AG09309 (cell line): ENCODE measurements around the gene FOXM1.

Source experiments
- DNase-seq: peaks from one replicate; pipeline ENCODE4 v3.0.0-alpha.2; 2010; ENCODE audit warnings: low read depth
- H3K4me3 ChIP-seq: 2 replicates; pipeline ENCODE4 v1.5.1; 2011; ENCODE audit warnings: mild to moderate bottlenecking, low read depth, low read length, moderate library complexity; ENCODE audit not compliant: control insufficient read depth
- TF ChIP-seq, protein P1 (sequence below): IDR thresholded peaks from 2 replicates; pipeline ENCODE4 v1.5.1; 2011; ENCODE audit warnings: mild to moderate bottlenecking, low read depth, low read length, inconsistent platforms; ENCODE audit not compliant: insufficient read depth, control insufficient read depth; ENCODE audit errors: missing control alignments

FOXM1 gene

DNA sequence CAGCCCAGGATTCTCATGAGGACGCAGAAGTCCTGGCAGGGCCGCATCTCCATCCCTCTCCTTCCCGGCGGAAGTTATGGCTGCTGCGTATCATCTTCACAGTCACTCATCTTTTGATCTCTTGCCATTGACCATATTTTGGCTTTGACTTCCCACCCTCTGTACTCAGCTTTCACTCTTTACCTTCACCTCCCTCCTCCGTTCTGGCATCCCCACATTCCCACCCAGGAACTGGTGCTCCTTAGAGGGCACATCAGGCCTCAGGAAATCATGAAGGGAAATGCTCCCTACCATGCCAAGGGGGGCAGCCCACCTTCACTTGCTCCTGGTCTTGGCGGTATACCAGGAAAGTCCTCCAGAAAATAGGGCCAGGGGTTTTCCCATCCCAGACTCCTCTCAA is 21.4 kb downstream of the FOXM1 start:
- DNase-seq: no peak
- TF ChIP-seq, protein P1, sequence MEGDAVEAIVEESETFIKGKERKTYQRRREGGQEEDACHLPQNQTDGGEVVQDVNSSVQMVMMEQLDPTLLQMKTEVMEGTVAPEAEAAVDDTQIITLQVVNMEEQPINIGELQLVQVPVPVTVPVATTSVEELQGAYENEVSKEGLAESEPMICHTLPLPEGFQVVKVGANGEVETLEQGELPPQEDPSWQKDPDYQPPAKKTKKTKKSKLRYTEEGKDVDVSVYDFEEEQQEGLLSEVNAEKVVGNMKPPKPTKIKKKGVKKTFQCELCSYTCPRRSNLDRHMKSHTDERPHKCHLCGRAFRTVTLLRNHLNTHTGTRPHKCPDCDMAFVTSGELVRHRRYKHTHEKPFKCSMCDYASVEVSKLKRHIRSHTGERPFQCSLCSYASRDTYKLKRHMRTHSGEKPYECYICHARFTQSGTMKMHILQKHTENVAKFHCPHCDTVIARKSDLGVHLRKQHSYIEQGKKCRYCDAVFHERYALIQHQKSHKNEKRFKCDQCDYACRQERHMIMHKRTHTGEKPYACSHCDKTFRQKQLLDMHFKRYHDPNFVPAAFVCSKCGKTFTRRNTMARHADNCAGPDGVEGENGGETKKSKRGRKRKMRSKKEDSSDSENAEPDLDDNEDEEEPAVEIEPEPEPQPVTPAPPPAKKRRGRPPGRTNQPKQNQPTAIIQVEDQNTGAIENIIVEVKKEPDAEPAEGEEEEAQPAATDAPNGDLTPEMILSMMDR: no peak
- H3K4me3 ChIP-seq: no peak overlapping the region

DNA sequence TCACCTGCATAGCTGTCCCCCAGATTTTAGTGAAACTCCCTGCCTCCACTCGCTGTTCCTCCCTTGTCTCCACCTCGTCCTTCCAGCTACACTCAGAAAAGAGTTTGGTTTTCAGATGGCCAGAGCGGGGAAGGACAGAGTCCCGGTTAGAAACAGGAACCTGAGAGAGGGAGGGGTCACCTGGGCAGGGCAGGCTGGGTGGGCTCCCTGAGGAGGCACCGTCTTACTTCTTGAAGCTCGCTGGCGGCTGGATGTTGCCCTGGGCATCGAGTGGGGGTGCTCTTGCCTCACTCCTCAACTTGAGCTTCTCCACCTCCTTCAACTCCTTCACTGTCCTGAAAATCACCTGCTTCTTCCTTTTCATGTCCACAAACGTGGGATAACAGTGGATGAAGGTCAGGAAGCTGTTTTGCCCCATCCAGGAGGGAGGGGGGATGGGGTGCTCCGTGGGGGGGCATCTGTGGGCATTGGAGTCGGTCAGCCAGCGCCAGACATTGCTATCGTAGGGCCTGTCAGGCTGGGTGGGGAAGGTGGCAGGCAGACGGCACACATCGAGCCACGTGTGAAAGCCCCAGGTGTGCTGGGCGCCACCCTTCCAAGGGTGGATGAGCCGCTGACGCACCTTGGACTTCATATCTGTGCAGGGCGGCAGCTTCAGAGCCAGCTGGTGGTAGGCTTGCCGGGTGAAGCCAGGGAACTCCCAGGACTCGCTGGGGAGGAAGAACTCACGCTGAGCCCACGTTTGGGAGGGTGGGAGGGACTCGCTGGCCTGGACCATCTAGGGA is 22.1 kb downstream of the FOXM1 start:
- TF ChIP-seq, protein P1: no peak
- DNase-seq: no peak
- no peak overlapping the region for H3K4me3 ChIP-seq

DNA sequence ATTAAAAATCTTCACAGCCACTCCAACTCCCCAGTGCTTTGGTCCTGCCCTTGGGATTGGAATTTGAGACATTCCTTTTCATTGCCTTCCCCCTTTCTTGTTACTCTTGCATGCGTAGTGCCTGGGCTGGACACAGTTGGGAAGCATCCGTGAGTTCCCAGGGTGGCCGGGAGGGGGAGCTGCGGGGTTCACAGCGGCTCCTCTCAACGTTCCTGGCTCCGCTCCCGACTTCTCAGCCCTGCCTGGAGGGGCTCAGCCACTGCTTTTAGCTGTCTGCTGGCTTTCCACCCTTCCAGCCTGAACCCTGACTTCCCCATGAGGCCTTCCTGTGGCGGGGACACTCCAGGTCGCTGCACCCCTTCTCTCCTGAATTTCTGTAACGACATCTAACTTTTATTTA is 23.3 kb downstream of the FOXM1 start:
- TF ChIP-seq, protein P1: peak; percentile 88
- no peak overlapping the region for H3K4me3 ChIP-seq
- no peak for DNase-seq

DNA sequence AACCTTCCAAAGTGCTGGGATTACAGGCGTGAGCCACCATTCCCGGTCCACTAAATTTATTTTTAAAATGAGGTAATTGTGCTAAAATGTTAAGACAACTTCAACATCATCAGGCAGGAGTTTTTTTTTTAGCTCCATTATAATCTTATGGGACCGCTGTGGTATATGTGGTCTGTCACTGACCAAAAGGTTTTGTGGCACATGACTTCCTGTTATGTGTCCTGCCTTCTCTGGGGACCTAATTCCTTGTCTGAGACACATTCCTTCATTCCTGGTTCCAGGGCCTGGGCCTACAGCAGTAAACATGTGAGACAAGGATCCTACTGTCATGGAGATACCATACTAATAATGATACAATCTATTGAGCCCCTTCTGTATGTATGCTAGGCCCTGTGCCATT is 25.0 kb downstream of the FOXM1 start:
- no peak overlapping the region for H3K4me3 ChIP-seq
- no peak for DNase-seq

DNA sequence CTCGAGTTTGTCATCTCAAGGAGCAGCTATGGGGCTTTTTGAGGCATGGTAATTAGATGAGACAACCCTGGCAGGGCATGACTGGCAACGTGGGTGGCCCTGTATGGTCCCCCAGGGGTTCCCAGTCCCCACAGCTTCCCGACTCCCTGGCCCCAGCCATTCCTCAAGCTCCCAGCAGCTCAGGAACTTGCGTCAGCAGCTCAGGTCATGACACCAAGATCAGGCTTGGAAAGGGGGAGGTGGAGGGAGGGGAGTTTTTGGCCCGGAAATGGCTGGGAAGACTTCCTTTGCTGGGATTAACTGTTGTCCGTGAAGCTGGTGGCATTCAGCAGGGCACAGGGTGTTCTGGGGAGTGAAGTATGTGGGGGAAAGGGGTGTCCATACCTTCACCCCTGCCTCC is 31.7 kb downstream of the FOXM1 start:
- TF ChIP-seq, protein P1: no peak
- H3K4me3 ChIP-seq: no peak overlapping the region
- no peak for DNase-seq

More for the DNA sequence above, 25.0 kb downstream of the FOXM1 start:
- TF ChIP-seq, protein P1: no peak

DNA sequence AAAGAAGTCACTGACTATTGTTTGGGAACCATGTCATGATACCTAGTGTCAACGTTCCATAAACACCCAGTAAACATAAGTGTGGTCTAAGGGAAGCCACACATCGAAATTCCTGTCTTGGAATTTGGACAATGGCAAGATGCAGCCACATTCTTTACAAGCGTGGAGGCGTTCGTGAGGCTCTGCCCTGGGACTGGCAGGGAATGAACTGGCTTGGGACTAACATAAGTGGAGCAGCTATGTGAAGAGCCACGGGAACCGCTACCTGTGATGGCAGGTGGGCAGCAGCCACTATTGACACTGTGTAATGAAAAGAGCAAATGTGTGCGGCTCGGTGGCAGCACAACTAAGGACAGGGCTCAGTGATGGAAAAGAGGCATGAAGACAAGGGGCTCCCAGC is 32.2 kb downstream of the FOXM1 start:
- no peak overlapping the region for H3K4me3 ChIP-seq
- TF ChIP-seq, protein P1: no peak
- no peak for DNase-seq

- no peak overlapping the region for H3K4me3 ChIP-seq
- TF ChIP-seq, protein P1: no peak
- no peak for DNase-seq
Measured at GRCh38 chr12:2842948-2843347, 34.0 kb downstream of the FOXM1 start.
